Right ventricle myocardium superior (tissue), 1 donor: ENCODE measurements around the gene NLRX1. TPM values are rescaled to one million over a fixed set of nuclear protein-coding genes. Genes with fewer than 3 reads are reported as not detected.

Experiments
- total RNA-seq: library from RNA; stranded (reverse); fragmentation: NEBNext Ultra II Directional; extraction: Animal tissue kit (Norgen Biotek cat#: 25700); gene quantifications from one replicate; pipeline ENCODE4 v1.2.1, GENCODE V29; 2021
- donor health status: DM: no; HTN: yes; CAD: no; lungs with severe emphysema.

NLRX1 gene
- total RNA-seq, 1 donor from 2014 or later: 34.0 TPM

Other genes with a start within 250 kb of the NLRX1 start
- 36.6 TPM for gene BCL9L, start 242.8 kb upstream of the NLRX1 start, total RNA-seq
- not detected for gene UPK2, start 212.4 kb upstream of the NLRX1 start, total RNA-seq
- not detected for gene FOXR1, start 197.0 kb upstream of the NLRX1 start, total RNA-seq
- 10.0 TPM for gene CENATAC, start 170.6 kb upstream of the NLRX1 start, total RNA-seq
- 827 TPM for gene RPS25, start 150.4 kb upstream of the NLRX1 start, total RNA-seq
- gene TRAPPC4, start 150.0 kb upstream of the NLRX1 start, total RNA-seq: 30.7 TPM
- gene SLC37A4, start 137.8 kb upstream of the NLRX1 start, total RNA-seq: 7.1 TPM
- 63.5 TPM for gene HYOU1, start 111.5 kb upstream of the NLRX1 start, total RNA-seq
- gene VPS11, start 100.9 kb upstream of the NLRX1 start, total RNA-seq: 19.8 TPM
- 22.1 TPM for gene HMBS, start 83.8 kb upstream of the NLRX1 start, total RNA-seq
- gene DPAGT1, start 66.9 kb upstream of the NLRX1 start, total RNA-seq: 18.2 TPM
- gene C2CD2L, start 61.4 kb upstream of the NLRX1 start, total RNA-seq: 9.6 TPM
- 13.3 TPM for gene HINFP, start 47.1 kb upstream of the NLRX1 start, total RNA-seq
- 1.5 TPM for gene ABCG4, start 19.7 kb upstream of the NLRX1 start, total RNA-seq
- gene NHERF4, start 16.8 kb downstream of the NLRX1 start, total RNA-seq: not detected
- 6.5 TPM for gene CBL, start 37.6 kb downstream of the NLRX1 start, total RNA-seq
- 41.9 TPM for gene MCAM, start 148.4 kb downstream of the NLRX1 start, total RNA-seq
- gene RNF26, start 165.8 kb downstream of the NLRX1 start, total RNA-seq: 12.9 TPM
- 15.1 TPM for gene C1QTNF5, start 172.2 kb downstream of the NLRX1 start, total RNA-seq
- gene MFRP, start 178.0 kb downstream of the NLRX1 start, total RNA-seq: not detected
- 136 TPM for gene USP2, start 213.0 kb downstream of the NLRX1 start, total RNA-seq